Measurements from ENCODE around the gene LRRC4.

DNA sequence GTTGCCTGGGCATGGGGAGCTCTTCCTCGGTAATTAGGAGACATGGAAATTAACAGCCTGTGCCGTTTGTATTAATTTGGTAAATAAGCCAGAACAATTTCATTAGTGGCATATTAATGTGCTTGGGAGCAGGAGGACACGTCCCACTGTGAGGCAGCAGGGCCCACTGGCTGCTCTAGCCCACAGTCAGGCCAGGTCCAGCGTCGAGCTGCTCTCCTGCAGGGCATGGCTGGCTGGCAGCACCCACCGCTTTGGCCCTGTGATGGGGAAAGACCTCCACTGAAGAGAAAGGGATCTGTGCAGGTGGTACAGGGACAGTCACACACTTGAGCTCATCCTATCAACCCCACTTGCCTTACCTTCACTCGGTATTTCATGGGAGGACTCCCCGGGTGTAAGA, 37.5 kb upstream of the LRRC4 start:
- TF ChIP-seq, protein P1, sequence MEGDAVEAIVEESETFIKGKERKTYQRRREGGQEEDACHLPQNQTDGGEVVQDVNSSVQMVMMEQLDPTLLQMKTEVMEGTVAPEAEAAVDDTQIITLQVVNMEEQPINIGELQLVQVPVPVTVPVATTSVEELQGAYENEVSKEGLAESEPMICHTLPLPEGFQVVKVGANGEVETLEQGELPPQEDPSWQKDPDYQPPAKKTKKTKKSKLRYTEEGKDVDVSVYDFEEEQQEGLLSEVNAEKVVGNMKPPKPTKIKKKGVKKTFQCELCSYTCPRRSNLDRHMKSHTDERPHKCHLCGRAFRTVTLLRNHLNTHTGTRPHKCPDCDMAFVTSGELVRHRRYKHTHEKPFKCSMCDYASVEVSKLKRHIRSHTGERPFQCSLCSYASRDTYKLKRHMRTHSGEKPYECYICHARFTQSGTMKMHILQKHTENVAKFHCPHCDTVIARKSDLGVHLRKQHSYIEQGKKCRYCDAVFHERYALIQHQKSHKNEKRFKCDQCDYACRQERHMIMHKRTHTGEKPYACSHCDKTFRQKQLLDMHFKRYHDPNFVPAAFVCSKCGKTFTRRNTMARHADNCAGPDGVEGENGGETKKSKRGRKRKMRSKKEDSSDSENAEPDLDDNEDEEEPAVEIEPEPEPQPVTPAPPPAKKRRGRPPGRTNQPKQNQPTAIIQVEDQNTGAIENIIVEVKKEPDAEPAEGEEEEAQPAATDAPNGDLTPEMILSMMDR (IDR thresholded peaks at IDR 0.05; ENCODE audit: low read length) = no peak
- TF ChIP-seq EZH2 (optimal IDR thresholded peaks at IDR 0.05; ENCODE audit: low read depth, low read length) (no peak), EZH2phosphoT487 (IDR thresholded peaks at IDR 0.05; ENCODE audit: low read length) (no peak)

Measured in MM.1S (cell line).